Tibial nerve (tissue), 4 donors: ENCODE results near the gene STK25.

ENCODE experiments used
- EP300 ChIP-seq, 2 donors: sonication (generic); formaldehyde crosslinking; IDR thresholded peaks; one replicate each; pipeline ENCODE4 v1.6.1; 2017; ENCODE audit warnings: antibody characterized with exemption in 2 of 2, mild to moderate bottlenecking in 1 of 2
- POLR2A ChIP-seq, 2 donors: fragments of 450-650 bp; IDR thresholded peaks; one replicate each; pipeline ENCODE4 v1.6.1; 2017; ENCODE audit warnings: antibody characterized with exemption in 2 of 2, mild to moderate bottlenecking in 2 of 2, moderate library complexity in 2 of 2
- TF ChIP-seq, protein P1 (sequence below), 5 experiments: fragments of 200-600 bp in 3 of 5; fragments of 450-650 bp in 2 of 5; sonication (generic) in 3 of 5; IDR thresholded peaks; one replicate each; pipeline ENCODE4 v1.5.1; 2016 to 2019; ENCODE audit warnings: antibody characterized with exemption in 5 of 5, mild to moderate bottlenecking in 3 of 5, moderate library complexity in 2 of 5

DNA sequence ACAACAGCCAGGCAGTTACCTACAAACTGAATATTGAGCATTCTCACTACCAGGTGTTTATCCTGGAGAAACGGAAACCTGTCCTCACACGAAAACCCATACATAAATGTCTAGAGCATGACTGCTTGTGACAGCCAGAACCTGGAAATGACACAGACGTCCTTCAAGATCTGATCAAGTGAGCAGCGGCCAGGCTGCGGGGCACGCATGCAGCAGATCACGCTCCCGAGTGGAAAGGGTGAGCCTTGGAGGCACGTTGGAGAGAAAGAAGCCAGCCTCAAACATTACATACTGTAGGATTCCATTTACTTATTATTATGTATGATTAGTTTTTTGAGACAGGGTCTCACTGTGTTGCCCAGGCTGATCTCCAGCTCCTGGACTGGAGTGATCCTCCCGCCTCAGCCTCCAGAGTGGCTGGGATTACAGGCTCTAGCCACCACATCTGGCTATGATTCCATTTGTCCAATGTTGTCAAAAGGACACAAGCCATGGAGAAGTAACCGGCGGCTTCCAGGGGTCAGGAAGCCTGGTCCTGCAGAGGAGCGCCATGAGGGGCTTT lies 22.9 kb upstream of the STK25 start:
- TF ChIP-seq, protein P1, sequence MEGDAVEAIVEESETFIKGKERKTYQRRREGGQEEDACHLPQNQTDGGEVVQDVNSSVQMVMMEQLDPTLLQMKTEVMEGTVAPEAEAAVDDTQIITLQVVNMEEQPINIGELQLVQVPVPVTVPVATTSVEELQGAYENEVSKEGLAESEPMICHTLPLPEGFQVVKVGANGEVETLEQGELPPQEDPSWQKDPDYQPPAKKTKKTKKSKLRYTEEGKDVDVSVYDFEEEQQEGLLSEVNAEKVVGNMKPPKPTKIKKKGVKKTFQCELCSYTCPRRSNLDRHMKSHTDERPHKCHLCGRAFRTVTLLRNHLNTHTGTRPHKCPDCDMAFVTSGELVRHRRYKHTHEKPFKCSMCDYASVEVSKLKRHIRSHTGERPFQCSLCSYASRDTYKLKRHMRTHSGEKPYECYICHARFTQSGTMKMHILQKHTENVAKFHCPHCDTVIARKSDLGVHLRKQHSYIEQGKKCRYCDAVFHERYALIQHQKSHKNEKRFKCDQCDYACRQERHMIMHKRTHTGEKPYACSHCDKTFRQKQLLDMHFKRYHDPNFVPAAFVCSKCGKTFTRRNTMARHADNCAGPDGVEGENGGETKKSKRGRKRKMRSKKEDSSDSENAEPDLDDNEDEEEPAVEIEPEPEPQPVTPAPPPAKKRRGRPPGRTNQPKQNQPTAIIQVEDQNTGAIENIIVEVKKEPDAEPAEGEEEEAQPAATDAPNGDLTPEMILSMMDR (IDR thresholded peaks at IDR 0.05), result no peak
- TF ChIP-seq POLR2A (IDR thresholded peaks at IDR 0.05), result no peak
- TF ChIP-seq EP300 (IDR thresholded peaks at IDR 0.05), result no peak
